A549 (cell line): Measurements from ENCODE around the gene CXCR1. TPM values are rescaled to one million over a fixed set of nuclear protein-coding genes. Genes with fewer than 3 reads are reported as not detected.
"Not testable (repeated sequence)": the region's sequence is repeated elsewhere in the genome, so short reads cannot be mapped to it uniquely, and the experiment has no call there.

Experiments used
- ATAC-seq, 2 experiments: fragments of 200-7000 bp in 1 of 2; fragments of >200 bp in 1 of 2; cut with Nextera tagmentation in 1 of 2; cut with Tn5 transposase in 1 of 2; 3 replicates each; pipeline versions ENCODE4 v1.8.0 to v1.9.1; 2018 to 2020; ENCODE audit warnings: mild to moderate bottlenecking in 1 of 2, moderate library complexity in 1 of 2
- CTCF ChIA-PET: fragments of 300-600 bp; sonication (Branson Sonifier 250); formaldehyde crosslinking; extraction: SDS; loops from one replicate; lab custom pipeline; 2021; ENCODE audit warnings: antibody characterized with exemption, inconsistent platforms; lab: Yijun Ruan, JAX
- POLR2A ChIA-PET: fragments of 350-600 bp; formaldehyde crosslinking; extraction: SDS; loops from one replicate; lab custom pipeline; 2021; ENCODE audit warnings: antibody characterized with exemption, inconsistent platforms; lab: Yijun Ruan, JAX
- DNase-seq, 2 experiments: peaks; one replicate each; pipeline versions ENCODE4 v3.0.0 to v3.0.0-alpha.2; 2011 to 2016; ENCODE audit warnings: low read depth in 1 of 2, low spot score in 1 of 2
- FAIRE-seq: peaks from 2 replicates; lab custom pipeline; 2011; peaks lifted over from hg19 to GRCh38; lab: Jason Lieb, UNC
- H3K27ac ChIP-seq, 2 experiments: fragments of >200 bp; sonication (Bioruptor Twin); formaldehyde crosslinking; 3 replicates each; pipeline ENCODE4 v1.5.1; 2016 to 2017
- H3K4me1 ChIP-seq: fragments of >200 bp; sonication (Bioruptor Twin); formaldehyde crosslinking; 3 replicates; pipeline ENCODE4 v1.6.1; 2016
- H3K4me2 ChIP-seq: fragments of >200 bp; sonication (Bioruptor Twin); formaldehyde crosslinking; 3 replicates; pipeline ENCODE4 v1.6.1; 2016
- H3K4me3 ChIP-seq: fragments of >200 bp; sonication (Bioruptor Twin); formaldehyde crosslinking; 3 replicates; pipeline ENCODE4 v1.5.1; 2016
- H3K9me3 ChIP-seq: fragments of >200 bp; sonication (Bioruptor Twin); formaldehyde crosslinking; 3 replicates; pipeline ENCODE4 v1.6.1; 2016
- CBX8 ChIP-seq: fragments of 200-600 bp; sonication (generic); IDR thresholded peaks from 2 replicates; pipeline ENCODE4 v1.6.1; 2016
- CEBPB ChIP-seq, 2 experiments: fragments of >200 bp in 1 of 2; sonication (Bioruptor Twin) in 1 of 2; formaldehyde crosslinking in 1 of 2; IDR thresholded peaks; 2 replicates each; pipeline ENCODE4 v1.6.1; 2012 to 2016
- CHD2 ChIP-seq: fragments of 150-350 bp; IDR thresholded peaks from 2 replicates; pipeline ENCODE4 v1.6.1; 2014; ENCODE audit warnings: low read length; ENCODE audit not compliant: partially characterized antibody
- CHD4 ChIP-seq: fragments of 200-600 bp; sonication (generic); IDR thresholded peaks from 2 replicates; pipeline ENCODE4 v1.6.1; 2016; ENCODE audit warnings: antibody characterized with exemption, mild to moderate bottlenecking, borderline replicate concordance
- EHF ChIP-seq: fragments of 250-450 bp; sonication (Bioruptor Pico); IDR thresholded peaks from 2 replicates; pipeline ENCODE4 v1.5.0; 2020; ENCODE audit warnings: mild to moderate bottlenecking
- EHMT2 ChIP-seq: fragments of 200-600 bp; sonication (generic); IDR thresholded peaks from 2 replicates; pipeline ENCODE4 v1.6.1; 2016; ENCODE audit warnings: antibody characterized with exemption, low read depth, mild to moderate bottlenecking, moderate library complexity
- FOSB ChIP-seq: fragments of 250-450 bp; sonication (Bioruptor Pico); IDR thresholded peaks from 2 replicates; pipeline ENCODE4 v1.5.0; 2020; ENCODE audit warnings: mild to moderate bottlenecking, moderate library complexity
- HOXA7 ChIP-seq: fragments of 250-450 bp; sonication (Bioruptor Pico); IDR thresholded peaks from 2 replicates; pipeline ENCODE4 v1.5.0; 2020; ENCODE audit warnings: mild to moderate bottlenecking, moderate library complexity
- HOXB13 ChIP-seq: fragments of 250-450 bp; sonication (Bioruptor Pico); IDR thresholded peaks from 2 replicates; pipeline ENCODE4 v1.5.0; 2020; ENCODE audit warnings: low read depth, mild to moderate bottlenecking, moderate library complexity
- JUN ChIP-seq, 2 experiments: fragments of >200 bp; sonication (Bioruptor Twin); formaldehyde crosslinking; IDR thresholded peaks; 2 replicates in 1 of 2; 3 replicates in 1 of 2; pipeline ENCODE4 v1.6.1; 2016 to 2017
- KDM1A ChIP-seq: fragments of 200-600 bp; sonication (generic); IDR thresholded peaks from 2 replicates; pipeline ENCODE4 v1.6.1; 2016; ENCODE audit warnings: low read depth, mild to moderate bottlenecking
- MAFK ChIP-seq: fragments of 450-650 bp; IDR thresholded peaks from 2 replicates; pipeline ENCODE4 v1.6.1; 2014; ENCODE audit not compliant: partially characterized antibody
- MYC ChIP-seq: IDR thresholded peaks from 2 replicates; pipeline ENCODE4 v1.6.1; 2012; ENCODE audit warnings: mild to moderate bottlenecking, inconsistent platforms, low read length, improper control_type of control experiment, borderline replicate concordance
- NPAS2 ChIP-seq: fragments of 250-450 bp; sonication (Bioruptor Pico); IDR thresholded peaks from 2 replicates; pipeline ENCODE4 v1.8.0; 2022; ENCODE audit warnings: mild to moderate bottlenecking, moderate library complexity, borderline replicate concordance
- RFX5 ChIP-seq: fragments of 450-650 bp; IDR thresholded peaks from 2 replicates; pipeline ENCODE4 v1.7.1; 2014; ENCODE audit warnings: antibody characterized with exemption, mild to moderate bottlenecking, moderate library complexity
- SREBF2 ChIP-seq: fragments of 450-650 bp; IDR thresholded peaks from 2 replicates; pipeline ENCODE4 v1.6.1; 2014; ENCODE audit warnings: mild to moderate bottlenecking, moderate library complexity
- ZC3H11A ChIP-seq: fragments of 450-650 bp; IDR thresholded peaks from 2 replicates; pipeline ENCODE4 v1.6.1; 2014; ENCODE audit warnings: antibody characterized with exemption, mild to moderate bottlenecking
- ZFP36 ChIP-seq: fragments of 450-650 bp; IDR thresholded peaks from 2 replicates; pipeline ENCODE4 v1.6.1; 2014; ENCODE audit warnings: borderline replicate concordance; ENCODE audit not compliant: partially characterized antibody
- WGBS: methylation state at CpG from one replicate; pipeline ENCODE4 v1.1.6; 2017; ENCODE audit errors: missing lambda C conversion rate; 5-methylcytosine and 5-hydroxymethylcytosine counted together
- polyA plus RNA-seq, 4 experiments: library from polyadenylated mRNA; depleted of rRNA in 3 of 4; stranded (reverse); fragments of >200 nt; fragmentation: RNase III in 1 of 4; extraction: RNeasy Plus Mini Kit Qiagen cat#74134 plus additional on column Dnase treatment in 1 of 4; gene quantifications; 2 replicates in 3 of 4; 3 replicates in 1 of 4; pipeline ENCODE4 v1.2.3, GENCODE V29; 2011 to 2017
- TF ChIP-seq, protein P1 (sequence below): fragments of 450-650 bp; IDR thresholded peaks from 2 replicates; pipeline ENCODE4 v1.6.1; 2014; ENCODE audit warnings: antibody characterized with exemption
- TF ChIP-seq, protein P2 (sequence below): fragments of 150-350 bp; IDR thresholded peaks from 2 replicates; pipeline ENCODE4 v1.6.1; 2014; ENCODE audit warnings: low read depth, mild to moderate bottlenecking, low read length
- TF ChIP-seq, protein P3 (sequence below): fragments of 250-450 bp; sonication (Bioruptor Pico); IDR thresholded peaks from 2 replicates; pipeline ENCODE4 v1.5.0; 2021; ENCODE audit warnings: mild to moderate bottlenecking, moderate library complexity, borderline replicate concordance

CXCR1 gene
- polyA plus RNA-seq, 2 of the 4 experiments (the other 2 are of a cell fraction): not detected

DNA sequence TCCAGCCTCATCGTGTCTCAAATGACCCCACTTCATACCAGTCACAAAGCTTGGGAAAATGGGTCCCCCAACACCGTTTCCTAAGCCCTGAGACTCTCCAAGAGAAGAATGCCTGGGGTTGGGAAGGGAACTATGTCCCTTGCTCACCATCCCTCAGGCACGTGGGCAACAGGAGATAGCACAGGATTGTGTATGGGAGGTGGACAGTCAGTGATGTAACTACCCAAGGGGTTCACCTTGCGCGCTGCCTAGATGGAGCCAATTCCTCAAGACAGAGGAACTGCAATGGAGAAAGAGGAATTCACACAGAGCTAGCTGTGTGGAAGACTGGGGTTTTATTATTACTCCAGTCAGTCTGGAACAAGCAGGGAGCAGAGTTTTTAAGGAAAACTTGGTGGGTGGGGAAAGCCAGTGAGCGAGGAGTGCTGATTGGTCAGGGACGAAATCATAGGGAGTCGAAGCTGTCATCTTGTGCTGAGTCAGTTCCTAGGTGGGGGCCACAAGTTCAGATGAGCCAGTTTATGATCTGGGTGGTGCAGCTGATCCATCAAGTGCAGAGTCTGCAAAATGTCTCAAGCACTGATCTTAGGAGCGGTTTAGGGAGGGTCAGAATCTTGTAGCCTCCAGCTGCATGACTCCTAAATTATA lies 13.8 kb upstream of the CXCR1 start:
- Histone ChIP-seq H3K4me3 (no peak overlapping the region), H3K9me3 (no peaks in the 10 kb centered on the region), H3K4me2 (no peak overlapping the region), H3K4me1 (no peaks in the 10 kb centered on the region), H3K27ac (no peak overlapping the region)
- TF ChIP-seq RFX5 (no peak), MAFK (peak; percentile 8)
- FAIRE-seq (no peak), DNase-seq (no peak), ATAC-seq (peak in 1 of 2 experiments; percentile 23; a peak in 2 of 6 replicates)
- POLR2A ChIA-PET: no interaction called here
- CTCF ChIA-PET: interaction anchor here (1.2 to 2.4 kb wide), 4 partner anchors 10 to 26 kb away, joined by 3 to 5 read pairs (median 3); no protein-coding TSS in a partner anchor
- 49% methylated on average over 9 of the region's 9 CpGs for WGBS

DNA sequence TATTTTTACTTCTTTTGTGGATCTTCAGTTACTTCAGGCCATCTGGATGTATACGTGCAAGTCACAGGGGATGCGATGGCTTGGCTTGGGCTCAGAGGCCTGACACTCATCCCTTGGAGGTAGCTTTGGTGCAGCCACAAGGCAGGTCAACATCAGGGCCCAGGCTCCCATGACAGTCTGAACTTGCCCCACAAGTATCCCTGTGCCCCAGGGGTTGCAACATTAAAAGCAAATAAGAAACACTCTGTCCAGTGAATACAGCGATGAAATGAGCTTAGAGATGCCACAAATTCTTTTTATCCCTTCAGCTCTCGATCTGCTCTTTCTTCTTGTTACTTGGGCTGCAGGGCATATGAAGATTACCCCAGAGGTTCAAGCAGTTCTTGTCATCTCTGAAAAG lies 13.0 kb upstream of the CXCR1 start:
- no peak overlapping the region for H3K27ac ChIP-seq
- DNase-seq (no peak), ATAC-seq (no peak), FAIRE-seq (no peak)
- POLR2A ChIA-PET: no interaction called here
- CTCF ChIA-PET: interaction anchor here (1.2 kb wide), 1 partner anchor 26 kb away, joined by 3 read pairs; no protein-coding TSS in a partner anchor
- H3K4me3 ChIP-seq: no peak overlapping the region
- 87% methylated on average over 4 of the region's 4 CpGs for WGBS
- no peaks in the 10 kb centered on the region for H3K4me1 ChIP-seq
- TF ChIP-seq EHMT2 (no peak), FOSB (CRISPR knock-in tag) (no peak)
- no peaks in the 10 kb centered on the region for H3K9me3 ChIP-seq
- no peak overlapping the region for H3K4me2 ChIP-seq

DNA sequence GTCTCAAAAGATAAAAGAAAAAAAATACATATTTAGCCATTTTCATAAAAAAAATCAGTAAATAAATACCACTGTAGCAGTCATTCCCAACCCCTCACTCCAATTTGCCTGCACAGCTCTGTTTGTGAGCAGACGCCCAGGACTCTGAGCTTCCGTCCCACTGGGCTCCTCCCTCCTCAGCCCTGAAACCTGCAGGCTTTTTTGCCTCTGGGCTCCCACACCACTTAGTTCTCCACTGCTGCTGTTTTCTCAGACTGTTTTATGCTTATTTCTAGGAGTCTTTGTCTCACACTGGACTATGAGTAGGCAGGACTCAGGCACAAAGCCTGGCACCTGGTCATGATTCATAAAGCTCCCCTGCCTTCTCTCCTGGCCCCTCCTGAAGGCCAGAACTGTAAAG lies 6.1 kb upstream of the CXCR1 start:
- WGBS: 80% methylated on average over 2 of the region's 2 CpGs

DNA sequence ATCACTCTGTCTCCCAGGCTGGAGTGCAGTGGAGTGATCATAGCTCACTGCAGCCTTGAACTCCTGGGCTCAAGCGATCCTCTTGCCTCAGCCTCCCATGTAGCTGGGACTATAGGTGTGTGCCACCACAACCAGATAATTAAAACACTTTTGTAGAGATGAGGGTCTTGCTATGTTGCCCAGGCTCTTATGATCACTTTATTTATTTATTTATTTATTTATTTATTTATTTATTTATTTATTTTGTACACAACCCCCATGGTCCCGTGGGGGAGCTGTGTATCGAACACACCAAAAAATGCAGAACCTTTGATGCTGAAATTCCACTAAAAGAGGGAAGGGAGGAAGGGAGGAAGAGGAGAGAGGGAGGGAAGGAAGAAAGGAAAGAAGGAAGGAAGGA lies 5.0 kb upstream of the CXCR1 start:
- H3K4me1 ChIP-seq, CTCF ChIA-PET, DNase-seq, H3K9me3 ChIP-seq, POLR2A ChIA-PET, H3K4me2 ChIP-seq, H3K27ac ChIP-seq, FAIRE-seq, H3K4me3 ChIP-seq, ATAC-seq: not testable (repeated sequence)
- TF ChIP-seq ZC3H11A: peak; percentile 93
- WGBS: 78% methylated on average over 3 of the region's 3 CpGs

More for the DNA sequence above, 6.1 kb upstream of the CXCR1 start:
- H3K4me3 ChIP-seq: no peak overlapping the region
- no peak for DNase-seq
- H3K4me1 ChIP-seq: peaks cover 9% of the 10 kb centered on the region; the same call in 1 of the 3 replicates
- H3K4me2 ChIP-seq: no peak overlapping the region
- TF ChIP-seq HOXA7 (no peak), CHD2 (no peak), NPAS2 (CRISPR knock-in tag) (no peak), CHD4 (no peak), KDM1A (no peak), MYC (no peak), SREBF2 (no peak), CEBPB (IDR thresholded peaks at IDR 0.05) (no peak), ZC3H11A (no peak), CBX8 (no peak), ZFP36 (no peak), EHF (CRISPR knock-in tag) (no peak), HOXB13 (no peak), JUN (IDR thresholded peaks at IDR 0.05) (no peak)
- TF ChIP-seq, protein P1, sequence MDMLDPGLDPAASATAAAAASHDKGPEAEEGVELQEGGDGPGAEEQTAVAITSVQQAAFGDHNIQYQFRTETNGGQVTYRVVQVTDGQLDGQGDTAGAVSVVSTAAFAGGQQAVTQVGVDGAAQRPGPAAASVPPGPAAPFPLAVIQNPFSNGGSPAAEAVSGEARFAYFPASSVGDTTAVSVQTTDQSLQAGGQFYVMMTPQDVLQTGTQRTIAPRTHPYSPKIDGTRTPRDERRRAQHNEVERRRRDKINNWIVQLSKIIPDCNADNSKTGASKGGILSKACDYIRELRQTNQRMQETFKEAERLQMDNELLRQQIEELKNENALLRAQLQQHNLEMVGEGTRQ: no peak
- TF ChIP-seq, protein P2, sequence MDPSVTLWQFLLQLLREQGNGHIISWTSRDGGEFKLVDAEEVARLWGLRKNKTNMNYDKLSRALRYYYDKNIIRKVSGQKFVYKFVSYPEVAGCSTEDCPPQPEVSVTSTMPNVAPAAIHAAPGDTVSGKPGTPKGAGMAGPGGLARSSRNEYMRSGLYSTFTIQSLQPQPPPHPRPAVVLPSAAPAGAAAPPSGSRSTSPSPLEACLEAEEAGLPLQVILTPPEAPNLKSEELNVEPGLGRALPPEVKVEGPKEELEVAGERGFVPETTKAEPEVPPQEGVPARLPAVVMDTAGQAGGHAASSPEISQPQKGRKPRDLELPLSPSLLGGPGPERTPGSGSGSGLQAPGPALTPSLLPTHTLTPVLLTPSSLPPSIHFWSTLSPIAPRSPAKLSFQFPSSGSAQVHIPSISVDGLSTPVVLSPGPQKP: no peak
- TF ChIP-seq, protein P3, sequence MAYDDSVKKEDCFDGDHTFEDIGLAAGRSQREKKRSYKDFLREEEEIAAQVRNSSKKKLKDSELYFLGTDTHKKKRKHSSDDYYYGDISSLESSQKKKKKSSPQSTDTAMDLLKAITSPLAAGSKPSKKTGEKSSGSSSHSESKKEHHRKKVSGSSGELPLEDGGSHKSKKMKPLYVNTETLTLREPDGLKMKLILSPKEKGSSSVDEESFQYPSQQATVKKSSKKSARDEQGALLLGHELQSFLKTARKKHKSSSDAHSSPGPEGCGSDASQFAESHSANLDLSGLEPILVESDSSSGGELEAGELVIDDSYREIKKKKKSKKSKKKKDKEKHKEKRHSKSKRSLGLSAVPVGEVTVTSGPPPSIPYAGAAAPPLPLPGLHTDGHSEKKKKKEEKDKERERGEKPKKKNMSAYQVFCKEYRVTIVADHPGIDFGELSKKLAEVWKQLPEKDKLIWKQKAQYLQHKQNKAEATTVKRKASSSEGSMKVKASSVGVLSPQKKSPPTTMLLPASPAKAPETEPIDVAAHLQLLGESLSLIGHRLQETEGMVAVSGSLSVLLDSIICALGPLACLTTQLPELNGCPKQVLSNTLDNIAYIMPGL: no peak
- no peaks in the 10 kb centered on the region for H3K9me3 ChIP-seq
- ChIA-PET CTCF (interaction anchor here (0.7 to 1.8 kb wide), 3 partner anchors 10 to 12 kb away, joined by 3 to 5 read pairs (median 3); no protein-coding TSS in a partner anchor), POLR2A (no interaction called here)
- ATAC-seq: no peak
- H3K27ac ChIP-seq: no peak overlapping the region
- no peak for FAIRE-seq
